Fibroblast of pulmonary artery (primary cell): ENCODE measurements around the gene TMTC1.

Experiments used
- DNase-seq: peaks from one replicate; pipeline ENCODE4 v3.0.0-alpha.2; 2010; ENCODE audit warnings: low read depth
- H3K4me3 ChIP-seq: replicated peaks from 2 replicates; pipeline ENCODE4 v1.5.1; 2011; ENCODE audit warnings: low read depth, mild to moderate bottlenecking, control low read depth, low read length, moderate library complexity
- TF ChIP-seq, protein P1 (sequence below): IDR thresholded peaks from 2 replicates; pipeline ENCODE4 v1.5.1; 2011; ENCODE audit warnings: mild to moderate bottlenecking, control low read depth, low read length, inconsistent platforms; ENCODE audit errors: missing control alignments

The TMTC1 gene

GRCh38 chr12:29733501-29733900 lies 50.2 kb downstream of the TMTC1 start:
- DNase-seq, result no peak
- TF ChIP-seq, protein P1, sequence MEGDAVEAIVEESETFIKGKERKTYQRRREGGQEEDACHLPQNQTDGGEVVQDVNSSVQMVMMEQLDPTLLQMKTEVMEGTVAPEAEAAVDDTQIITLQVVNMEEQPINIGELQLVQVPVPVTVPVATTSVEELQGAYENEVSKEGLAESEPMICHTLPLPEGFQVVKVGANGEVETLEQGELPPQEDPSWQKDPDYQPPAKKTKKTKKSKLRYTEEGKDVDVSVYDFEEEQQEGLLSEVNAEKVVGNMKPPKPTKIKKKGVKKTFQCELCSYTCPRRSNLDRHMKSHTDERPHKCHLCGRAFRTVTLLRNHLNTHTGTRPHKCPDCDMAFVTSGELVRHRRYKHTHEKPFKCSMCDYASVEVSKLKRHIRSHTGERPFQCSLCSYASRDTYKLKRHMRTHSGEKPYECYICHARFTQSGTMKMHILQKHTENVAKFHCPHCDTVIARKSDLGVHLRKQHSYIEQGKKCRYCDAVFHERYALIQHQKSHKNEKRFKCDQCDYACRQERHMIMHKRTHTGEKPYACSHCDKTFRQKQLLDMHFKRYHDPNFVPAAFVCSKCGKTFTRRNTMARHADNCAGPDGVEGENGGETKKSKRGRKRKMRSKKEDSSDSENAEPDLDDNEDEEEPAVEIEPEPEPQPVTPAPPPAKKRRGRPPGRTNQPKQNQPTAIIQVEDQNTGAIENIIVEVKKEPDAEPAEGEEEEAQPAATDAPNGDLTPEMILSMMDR, result no peak

DNA sequence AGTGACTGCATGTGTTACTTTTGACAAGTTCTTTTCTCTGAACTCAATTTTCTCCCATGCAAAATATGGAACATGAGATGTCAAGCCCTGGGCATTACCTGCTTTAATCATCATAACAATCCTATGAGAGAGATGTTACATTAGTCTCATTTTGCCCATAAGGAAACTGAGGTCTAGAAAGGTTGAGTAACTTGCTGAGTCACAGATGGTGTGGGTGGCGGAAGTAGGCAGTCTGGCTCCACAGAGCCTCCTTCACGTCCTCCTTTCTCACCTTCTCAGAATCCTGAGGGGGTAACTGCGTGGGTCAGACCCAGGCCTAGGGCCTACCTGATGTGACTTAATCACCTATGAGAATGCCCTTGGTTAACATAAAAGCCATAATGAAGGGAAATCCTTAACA lies 50.7 kb downstream of the TMTC1 start:
- DNase-seq, result peak; percentile 31
- TF ChIP-seq, protein P1, result no peak
- no peak overlapping the region for H3K4me3 ChIP-seq

More at GRCh38 chr12:29733501-29733900, 50.2 kb downstream of the TMTC1 start:
- no peak overlapping the region for H3K4me3 ChIP-seq

DNA sequence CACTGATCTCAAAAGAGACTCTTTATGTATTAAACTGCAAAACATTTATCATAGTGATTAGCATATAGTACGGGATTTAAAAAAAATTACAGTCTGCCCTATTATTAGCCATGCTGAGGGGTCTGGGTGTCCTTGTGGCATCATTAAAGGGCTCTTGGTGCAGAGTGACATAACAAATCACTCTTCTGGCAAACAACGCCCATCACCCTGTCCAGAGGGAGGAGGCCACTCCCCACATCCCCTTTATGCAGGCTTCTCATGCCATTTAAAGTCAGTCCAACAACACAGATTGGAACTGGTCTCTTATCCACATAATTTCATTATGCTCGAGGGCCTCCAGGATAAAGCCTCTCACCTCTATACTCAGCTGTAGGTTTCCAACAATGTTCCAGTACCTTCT lies 51.1 kb downstream of the TMTC1 start:
- DNase-seq, result no peak
- H3K4me3 ChIP-seq, result no peak overlapping the region
- TF ChIP-seq, protein P1, result no peak

DNA sequence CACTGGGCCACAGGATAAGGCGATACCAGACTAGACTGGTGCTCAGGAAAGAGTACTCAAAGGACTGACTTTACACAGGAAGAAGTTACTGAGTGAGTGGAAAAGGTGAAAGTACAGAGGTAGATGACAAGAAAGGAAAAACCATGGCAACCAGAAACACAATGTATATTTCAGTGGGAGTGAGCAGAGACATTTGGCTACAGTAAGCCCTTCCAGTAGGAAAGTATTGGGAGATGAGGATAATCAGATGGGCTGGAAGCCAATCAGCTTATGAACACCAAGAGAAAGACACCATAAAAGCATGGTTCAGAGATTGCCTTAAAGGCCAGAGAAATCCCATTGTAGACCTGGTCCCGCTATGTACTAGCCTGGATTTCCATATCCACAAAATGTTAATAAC lies 51.6 kb downstream of the TMTC1 start:
- TF ChIP-seq, protein P1, result no peak
- no peak overlapping the region for H3K4me3 ChIP-seq

GRCh38 chr12:29731591-29731990 lies 52.2 kb downstream of the TMTC1 start:
- TF ChIP-seq, protein P1, result no peak
- H3K4me3 ChIP-seq, result no peak overlapping the region
- DNase-seq, result no peak

More for the DNA sequence above, 51.6 kb downstream of the TMTC1 start:
- peak; percentile 74 for DNase-seq

GRCh38 chr12:29730481-29730880 lies 53.3 kb downstream of the TMTC1 start:
- TF ChIP-seq, protein P1, result no peak
- DNase-seq, result no peak
- H3K4me3 ChIP-seq, result no peak overlapping the region

DNA sequence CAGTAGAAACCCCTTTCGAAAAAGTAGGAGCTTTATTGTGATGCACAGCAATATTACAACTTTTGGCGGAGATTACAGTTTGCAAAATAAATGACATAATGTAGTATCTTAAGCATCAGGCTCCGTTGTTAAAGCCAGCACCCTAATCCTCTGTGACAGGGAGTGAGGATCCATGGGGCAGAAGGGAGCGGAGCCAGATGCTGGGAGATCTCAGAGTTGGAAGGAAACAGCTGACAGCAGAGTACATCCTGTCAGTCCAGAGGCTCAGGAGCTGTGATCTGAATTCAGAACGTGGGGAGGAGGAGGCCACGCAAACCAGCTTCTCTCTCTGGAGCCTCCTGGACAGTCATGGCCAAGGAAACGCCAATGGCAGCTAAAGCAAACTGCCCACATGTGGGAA lies 55.7 kb downstream of the TMTC1 start:
- no peak for DNase-seq
- H3K4me3 ChIP-seq, result no peak overlapping the region
- TF ChIP-seq, protein P1, result no peak
